ENCODE results near the gene PTK7.
A peak's percentile ranks its signal among the peaks of the same experiment; 100 is the strongest.

The PTK7 gene

DNA sequence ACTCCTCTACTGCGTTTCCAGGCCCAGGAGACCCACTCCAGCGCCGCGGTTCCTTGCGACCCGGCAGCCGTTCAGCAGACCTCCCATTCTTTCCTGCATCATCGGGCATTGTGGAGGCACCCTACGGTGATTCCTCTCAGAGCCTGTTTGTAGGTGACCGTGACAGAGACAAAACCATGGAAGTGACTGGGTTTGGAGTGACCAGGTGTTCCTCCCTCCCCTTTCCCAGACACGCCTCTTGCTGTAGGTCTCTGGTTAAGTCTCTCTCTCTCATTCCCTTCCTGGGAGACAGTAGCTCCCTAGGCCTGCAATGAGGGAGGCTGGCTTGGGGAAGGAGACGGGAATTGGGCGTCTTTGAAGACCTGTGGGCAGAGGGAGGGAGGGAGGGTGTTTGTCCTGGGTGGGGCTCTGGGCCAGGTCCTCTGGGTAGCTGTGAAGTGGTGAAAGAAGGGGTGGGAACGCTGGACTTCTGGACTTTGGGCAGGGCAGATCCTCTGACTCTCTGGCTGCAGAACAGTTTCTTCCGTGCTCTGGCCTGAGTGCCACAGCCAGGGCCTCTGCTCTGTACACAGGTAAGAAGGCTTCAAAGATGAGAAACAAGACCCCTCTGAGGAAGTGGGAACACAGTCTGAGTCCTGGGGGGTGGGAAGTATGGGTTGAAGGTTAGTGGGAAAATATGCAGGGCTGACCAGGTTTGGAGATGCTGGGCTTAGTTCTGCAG, 15.9 kb upstream of the PTK7 start:
- H2AFZ ChIP-seq (ENCODE audit: low read depth, low read length), result peak overlapping the region; percentile 35
- H3K4me3 ChIP-seq (ENCODE audit: low read length), result peak overlapping the region; percentile 81
- peaks cover 16% of the 10 kb centered on the region for H3K4me1 ChIP-seq (ENCODE audit: insufficient read depth, low read length)
- no peaks in the 10 kb centered on the region for H3K27me3 ChIP-seq (ENCODE audit: insufficient read depth, low read length)
- peaks cover 20% of the 10 kb centered on the region for H3K36me3 ChIP-seq (ENCODE audit: insufficient read depth, low read length)
- H3K9me3 ChIP-seq (ENCODE audit: low read length), result no peaks in the 10 kb centered on the region

GRCh38 chr6:43060755-43061633, 15.1 kb upstream of the PTK7 start:
- H3K4me1 ChIP-seq (ENCODE audit: insufficient read depth, low read length), result peaks cover 16% of the 10 kb centered on the region
- H2AFZ ChIP-seq (ENCODE audit: low read depth, low read length), result no peak overlapping the region
- no peaks in the 10 kb centered on the region for H3K27me3 ChIP-seq (ENCODE audit: insufficient read depth, low read length)
- H3K9me3 ChIP-seq (ENCODE audit: low read length), result no peaks in the 10 kb centered on the region
- H3K4me3 ChIP-seq (ENCODE audit: low read length), result peak overlapping the region; percentile 81
- peaks cover 21% of the 10 kb centered on the region for H3K36me3 ChIP-seq (ENCODE audit: insufficient read depth, low read length)

GRCh38 chr6:43061861-43062260, 14.3 kb upstream of the PTK7 start:
- no peaks in the 10 kb centered on the region for H3K9me3 ChIP-seq (ENCODE audit: low read length)
- H3K4me3 ChIP-seq (ENCODE audit: low read length), result no peak overlapping the region
- peaks cover 21% of the 10 kb centered on the region for H3K36me3 ChIP-seq (ENCODE audit: insufficient read depth, low read length)
- no peaks in the 10 kb centered on the region for H3K27me3 ChIP-seq (ENCODE audit: insufficient read depth, low read length)
- peaks cover 16% of the 10 kb centered on the region for H3K4me1 ChIP-seq (ENCODE audit: insufficient read depth, low read length)
- no peak overlapping the region for H2AFZ ChIP-seq (ENCODE audit: low read depth, low read length)

DNA sequence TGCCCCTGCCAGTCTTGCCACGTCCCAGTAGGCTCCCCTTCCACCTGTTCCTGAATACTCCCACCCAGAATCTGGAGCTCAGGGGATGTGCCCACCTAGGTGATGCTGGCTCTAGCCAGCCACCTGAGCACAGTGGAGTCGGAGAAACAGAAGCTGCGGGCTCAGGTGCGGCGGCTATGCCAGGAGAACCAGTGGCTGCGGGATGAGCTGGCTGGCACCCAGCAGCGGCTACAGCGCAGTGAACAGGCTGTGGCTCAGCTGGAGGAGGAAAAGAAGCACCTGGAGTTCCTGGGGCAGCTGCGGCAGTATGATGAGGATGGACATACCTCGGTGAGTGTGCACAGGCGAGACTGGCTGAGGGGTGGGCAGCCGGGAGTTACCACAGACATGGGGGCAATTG, 13.3 kb upstream of the PTK7 start:
- no peak overlapping the region for H3K4me3 ChIP-seq (ENCODE audit: low read length)
- peaks cover 18% of the 10 kb centered on the region for H3K36me3 ChIP-seq (ENCODE audit: insufficient read depth, low read length)
- no peaks in the 10 kb centered on the region for H3K9me3 ChIP-seq (ENCODE audit: low read length)
- H2AFZ ChIP-seq (ENCODE audit: low read depth, low read length), result no peak overlapping the region
- no peaks in the 10 kb centered on the region for H3K27me3 ChIP-seq (ENCODE audit: insufficient read depth, low read length)
- H3K4me1 ChIP-seq (ENCODE audit: insufficient read depth, low read length), result peaks cover 16% of the 10 kb centered on the region

DNA sequence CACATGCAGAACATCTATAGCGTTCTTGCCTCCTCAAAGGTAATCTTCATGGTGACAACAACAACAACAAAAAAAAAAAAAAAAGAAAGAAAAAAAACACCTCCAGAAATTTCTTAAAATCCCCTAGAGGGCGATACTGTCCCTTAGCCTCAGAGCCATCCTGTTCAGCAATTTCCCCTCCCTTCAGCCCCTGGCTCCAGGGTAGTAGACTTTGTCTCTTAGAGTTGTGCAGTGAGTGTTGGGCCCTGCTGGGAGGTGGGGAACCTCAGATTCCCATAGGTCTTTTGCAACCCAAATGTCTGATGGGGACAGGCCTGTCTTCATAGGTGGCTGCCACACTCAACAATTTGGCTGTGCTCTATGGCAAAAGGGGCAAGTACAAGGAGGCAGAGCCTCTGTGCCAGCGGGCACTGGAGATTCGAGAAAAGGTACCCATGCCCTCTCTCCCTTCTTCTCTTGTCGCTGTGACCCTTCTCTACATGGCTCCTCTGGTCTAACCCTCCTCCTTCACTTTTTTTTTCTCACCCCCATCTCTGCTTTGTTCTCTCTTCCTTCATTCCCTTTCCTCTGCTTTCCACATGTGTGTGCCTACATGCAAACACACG, 6.0 kb upstream of the PTK7 start:
- H3K4me1 ChIP-seq (ENCODE audit: insufficient read depth, low read length), result peaks cover 3% of the 10 kb centered on the region
- H3K9me3 ChIP-seq (ENCODE audit: low read length), result no peaks in the 10 kb centered on the region
- peaks cover 20% of the 10 kb centered on the region for H3K36me3 ChIP-seq (ENCODE audit: insufficient read depth, low read length)
- H2AFZ ChIP-seq (ENCODE audit: low read depth, low read length), result no peak overlapping the region
- no peak overlapping the region for H3K4me3 ChIP-seq (ENCODE audit: low read length)
- no peaks in the 10 kb centered on the region for H3K27me3 ChIP-seq (ENCODE audit: insufficient read depth, low read length)

GRCh38 chr6:43074847-43075669, 1.1 kb upstream of the PTK7 start:
- peaks cover 11% of the 10 kb centered on the region for H3K36me3 ChIP-seq (ENCODE audit: insufficient read depth, low read length)
- H2AFZ ChIP-seq (ENCODE audit: low read depth, low read length), result no peak overlapping the region
- H3K27me3 ChIP-seq (ENCODE audit: insufficient read depth, low read length), result no peaks in the 10 kb centered on the region
- H3K4me3 ChIP-seq (ENCODE audit: low read length), result peak overlapping the region; percentile 55
- H3K4me1 ChIP-seq (ENCODE audit: insufficient read depth, low read length), result peaks cover 24% of the 10 kb centered on the region
- no peaks in the 10 kb centered on the region for H3K9me3 ChIP-seq (ENCODE audit: low read length)

DNA sequence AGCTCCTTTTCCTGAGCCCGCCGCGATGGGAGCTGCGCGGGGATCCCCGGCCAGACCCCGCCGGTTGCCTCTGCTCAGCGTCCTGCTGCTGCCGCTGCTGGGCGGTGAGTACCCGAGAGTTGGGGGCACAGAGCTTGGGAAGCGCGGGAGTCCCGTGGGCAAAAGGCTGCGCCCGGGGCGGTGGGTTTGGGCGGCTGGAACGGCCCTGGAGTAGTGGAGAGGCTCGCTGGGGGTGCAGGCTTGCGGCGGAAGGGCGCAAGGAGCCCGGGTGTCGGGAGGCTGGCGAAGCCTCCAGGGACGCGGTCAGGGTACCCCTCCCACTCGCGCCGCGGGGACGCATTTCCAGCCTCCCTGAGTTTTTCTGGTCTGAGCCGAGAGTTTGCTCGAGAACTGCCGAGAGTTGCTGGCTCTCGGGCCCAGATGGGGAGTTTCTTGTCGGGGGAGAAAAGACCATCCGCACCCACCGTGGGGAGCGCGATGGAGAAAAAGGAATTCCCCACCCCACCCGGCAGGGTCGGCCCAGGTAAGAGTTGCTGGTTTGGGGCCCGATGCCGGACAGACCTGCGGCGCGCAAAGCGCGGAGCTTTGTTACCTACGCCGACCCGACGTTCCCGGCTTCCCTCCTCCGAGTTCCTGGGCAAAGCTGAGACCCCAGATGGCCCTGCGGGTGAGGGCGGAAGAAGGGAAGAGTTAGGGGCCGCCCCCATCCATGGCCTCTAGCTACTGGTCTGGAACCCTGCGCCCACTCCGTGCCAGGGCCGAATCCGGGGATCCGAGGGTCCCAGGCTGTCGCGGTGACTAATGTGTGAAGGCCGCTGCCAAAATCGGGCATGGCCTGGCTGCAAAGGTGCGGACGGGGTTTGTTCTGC, 584 bp downstream of the PTK7 start:
- Histone ChIP-seq H3K36me3 (ENCODE audit: insufficient read depth, low read length) (peaks cover 11% of the 10 kb centered on the region), H3K27me3 (ENCODE audit: insufficient read depth, low read length) (no peaks in the 10 kb centered on the region), H3K4me1 (ENCODE audit: insufficient read depth, low read length) (peaks cover 24% of the 10 kb centered on the region), H3K9me3 (ENCODE audit: low read length) (no peaks in the 10 kb centered on the region), H3K4me3 (ENCODE audit: low read length) (peak overlapping the region; percentile 94), H2AFZ (ENCODE audit: low read depth, low read length) (peak overlapping the region; percentile 21)

DNA sequence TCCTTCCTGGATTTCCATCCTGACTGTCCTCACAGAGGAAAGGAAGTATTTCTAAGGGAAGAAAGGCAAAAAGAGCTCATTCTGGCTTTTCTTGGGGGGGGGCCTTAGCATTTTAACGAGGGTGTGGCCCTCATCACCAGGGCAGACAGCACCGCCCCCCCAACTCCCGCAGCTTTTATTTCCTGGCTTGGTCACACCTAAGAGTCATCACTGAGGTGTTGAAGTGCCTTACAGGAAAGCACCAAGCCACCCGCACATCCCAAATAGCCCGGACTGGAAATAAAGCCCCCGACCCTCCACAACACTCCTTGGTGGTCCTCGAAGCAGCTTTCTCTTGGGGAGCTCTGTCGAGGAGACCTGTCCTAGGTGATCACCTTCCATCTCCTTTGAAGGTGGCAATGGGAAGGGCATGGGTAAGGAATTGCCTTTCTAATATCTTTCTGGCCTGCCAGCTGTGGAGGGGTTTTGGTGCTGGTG, 1.3 kb downstream of the PTK7 start:
- H3K27me3 ChIP-seq (ENCODE audit: insufficient read depth, low read length), result no peaks in the 10 kb centered on the region
- H3K4me1 ChIP-seq (ENCODE audit: insufficient read depth, low read length), result peaks cover 24% of the 10 kb centered on the region
- H2AFZ ChIP-seq (ENCODE audit: low read depth, low read length), result peak overlapping the region; percentile 21

GRCh38 chr6:43077981-43078511, 1.9 kb downstream of the PTK7 start:
- peaks cover 24% of the 10 kb centered on the region for H3K4me1 ChIP-seq (ENCODE audit: insufficient read depth, low read length)
- peak overlapping the region; percentile 94 for H3K4me3 ChIP-seq (ENCODE audit: low read length)
- no peaks in the 10 kb centered on the region for H3K9me3 ChIP-seq (ENCODE audit: low read length)
- H2AFZ ChIP-seq (ENCODE audit: low read depth, low read length), result no peak overlapping the region
- no peaks in the 10 kb centered on the region for H3K27me3 ChIP-seq (ENCODE audit: insufficient read depth, low read length)
- H3K36me3 ChIP-seq (ENCODE audit: insufficient read depth, low read length), result peaks cover 7% of the 10 kb centered on the region

More for the DNA sequence above, 1.3 kb downstream of the PTK7 start:
- Histone ChIP-seq H3K9me3 (ENCODE audit: low read length) (no peaks in the 10 kb centered on the region), H3K36me3 (ENCODE audit: insufficient read depth, low read length) (peaks cover 11% of the 10 kb centered on the region), H3K4me3 (ENCODE audit: low read length) (peak overlapping the region; percentile 94)

GRCh38 chr6:43078691-43079090, 2.6 kb downstream of the PTK7 start:
- peaks cover 24% of the 10 kb centered on the region for H3K4me1 ChIP-seq (ENCODE audit: insufficient read depth, low read length)
- H3K9me3 ChIP-seq (ENCODE audit: low read length), result no peaks in the 10 kb centered on the region
- no peak overlapping the region for H2AFZ ChIP-seq (ENCODE audit: low read depth, low read length)
- H3K27me3 ChIP-seq (ENCODE audit: insufficient read depth, low read length), result no peaks in the 10 kb centered on the region
- no peak overlapping the region for H3K4me3 ChIP-seq (ENCODE audit: low read length)
- peaks cover 5% of the 10 kb centered on the region for H3K36me3 ChIP-seq (ENCODE audit: insufficient read depth, low read length)

GRCh38 chr6:43081043-43081442, 4.9 kb downstream of the PTK7 start:
- Histone ChIP-seq H3K36me3 (ENCODE audit: insufficient read depth, low read length) (no peaks in the 10 kb centered on the region), H3K9me3 (ENCODE audit: low read length) (no peaks in the 10 kb centered on the region), H2AFZ (ENCODE audit: low read depth, low read length) (no peak overlapping the region), H3K4me1 (ENCODE audit: insufficient read depth, low read length) (peaks cover 14% of the 10 kb centered on the region), H3K4me3 (ENCODE audit: low read length) (no peak overlapping the region), H3K27me3 (ENCODE audit: insufficient read depth, low read length) (no peaks in the 10 kb centered on the region)
